Fibroblast of villous mesenchyme (primary cell): ENCODE results near the gene CCDC85B. TPM values are rescaled to one million over a fixed set of nuclear protein-coding genes. Genes with fewer than 3 reads are reported as not detected.

Source experiments
- DNase-seq: peaks from one replicate; pipeline ENCODE4 v3.0.0-alpha.2; 2010; ENCODE audit warnings: low read depth
- H3K4me3 ChIP-seq: 2 replicates; pipeline ENCODE4 v1.5.1; 2011; ENCODE audit warnings: low read depth, mild to moderate bottlenecking, low read length
- total RNA-seq: library from RNA; depleted of rRNA; stranded (reverse); fragments of >200 nt; gene quantifications from 2 replicates; pipeline ENCODE4 v1.2.3, GENCODE V29; 2012
- TF ChIP-seq, protein P1 (sequence below): IDR thresholded peaks from 2 replicates; pipeline ENCODE4 v1.5.1; 2012; ENCODE audit warnings: low read depth, mild to moderate bottlenecking, low read length; ENCODE audit not compliant: insufficient read depth

Gene CCDC85B
- total RNA-seq, 1 donor, result 37.1 TPM

DNA sequence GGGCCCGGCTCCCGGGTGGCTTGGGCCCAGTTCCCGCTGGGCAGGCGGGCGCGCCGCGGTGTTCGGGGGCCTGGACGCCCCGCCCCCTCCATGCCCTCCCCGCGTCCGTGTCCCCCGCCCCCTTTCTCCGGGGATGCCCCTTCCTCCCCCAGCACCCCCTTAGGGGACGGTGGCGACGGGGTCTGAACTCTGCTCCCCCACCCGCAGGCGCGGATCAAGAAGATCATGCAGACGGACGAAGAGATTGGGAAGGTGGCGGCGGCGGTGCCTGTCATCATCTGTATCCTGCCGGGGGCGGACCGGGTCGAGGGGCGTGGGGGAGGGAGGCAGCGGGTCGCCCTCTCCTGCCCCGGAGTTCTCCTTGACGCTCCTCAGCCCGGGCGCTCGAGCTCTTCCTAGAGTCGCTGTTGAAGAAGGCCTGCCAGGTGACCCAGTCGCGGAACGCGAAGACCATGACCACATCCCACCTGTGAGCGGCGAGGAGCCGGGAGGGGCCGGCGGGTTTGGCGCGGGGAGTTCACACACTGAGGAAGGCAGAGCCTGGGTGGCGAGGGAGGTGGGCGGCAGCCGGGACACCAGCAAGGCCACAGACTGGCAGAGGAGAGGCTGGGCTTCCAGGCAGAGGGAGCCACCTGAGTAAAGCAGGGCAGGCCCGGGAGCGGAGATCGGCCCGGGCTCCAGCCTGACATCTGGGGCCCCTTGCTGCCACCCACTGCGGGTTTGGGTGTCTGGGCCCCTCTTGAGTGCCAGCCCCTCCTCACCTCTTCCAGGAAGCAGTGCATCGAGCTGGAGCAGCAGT, 29.3 kb downstream of the CCDC85B start:
- no peak for DNase-seq
- TF ChIP-seq, protein P1, sequence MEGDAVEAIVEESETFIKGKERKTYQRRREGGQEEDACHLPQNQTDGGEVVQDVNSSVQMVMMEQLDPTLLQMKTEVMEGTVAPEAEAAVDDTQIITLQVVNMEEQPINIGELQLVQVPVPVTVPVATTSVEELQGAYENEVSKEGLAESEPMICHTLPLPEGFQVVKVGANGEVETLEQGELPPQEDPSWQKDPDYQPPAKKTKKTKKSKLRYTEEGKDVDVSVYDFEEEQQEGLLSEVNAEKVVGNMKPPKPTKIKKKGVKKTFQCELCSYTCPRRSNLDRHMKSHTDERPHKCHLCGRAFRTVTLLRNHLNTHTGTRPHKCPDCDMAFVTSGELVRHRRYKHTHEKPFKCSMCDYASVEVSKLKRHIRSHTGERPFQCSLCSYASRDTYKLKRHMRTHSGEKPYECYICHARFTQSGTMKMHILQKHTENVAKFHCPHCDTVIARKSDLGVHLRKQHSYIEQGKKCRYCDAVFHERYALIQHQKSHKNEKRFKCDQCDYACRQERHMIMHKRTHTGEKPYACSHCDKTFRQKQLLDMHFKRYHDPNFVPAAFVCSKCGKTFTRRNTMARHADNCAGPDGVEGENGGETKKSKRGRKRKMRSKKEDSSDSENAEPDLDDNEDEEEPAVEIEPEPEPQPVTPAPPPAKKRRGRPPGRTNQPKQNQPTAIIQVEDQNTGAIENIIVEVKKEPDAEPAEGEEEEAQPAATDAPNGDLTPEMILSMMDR, result no peak
- H3K4me3 ChIP-seq, result peak overlapping the region; percentile 80

- peak overlapping the region; percentile 80 for H3K4me3 ChIP-seq
- DNase-seq, result no peak
- TF ChIP-seq, protein P1, result no peak
Measured at GRCh38 chr11:65920372-65920802, 29.9 kb downstream of the CCDC85B start.

GRCh38 chr11:65921033-65921555, 30.6 kb downstream of the CCDC85B start:
- DNase-seq, result no peak
- TF ChIP-seq, protein P1, result no peak
- peak overlapping the region; percentile 80 for H3K4me3 ChIP-seq

DNA sequence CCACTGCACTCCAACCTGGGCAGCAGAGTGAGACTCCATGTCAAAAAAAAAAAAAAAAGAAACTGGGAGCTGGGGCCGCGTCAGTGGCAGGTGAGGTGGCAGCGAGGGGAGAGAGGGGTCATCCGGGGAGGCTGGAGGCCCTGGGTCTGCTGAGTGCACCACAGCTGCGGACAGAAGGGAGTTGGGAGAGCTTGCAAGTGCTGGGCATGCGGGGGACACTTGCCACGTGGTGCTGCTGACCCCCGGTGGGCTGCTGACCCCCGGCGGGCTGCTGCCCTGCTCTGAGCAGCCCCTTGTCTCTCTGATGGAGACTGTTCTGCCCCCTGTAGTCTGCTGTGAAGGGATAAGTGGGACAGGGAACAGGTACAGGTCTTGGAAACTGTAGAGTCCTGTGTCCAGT, 31.4 kb downstream of the CCDC85B start:
- DNase-seq, result no peak
- TF ChIP-seq, protein P1, result no peak
- H3K4me3 ChIP-seq, result no peak overlapping the region

GRCh38 chr11:65922565-65922964, 32.1 kb downstream of the CCDC85B start:
- no peak for DNase-seq
- TF ChIP-seq, protein P1, result no peak
- no peak overlapping the region for H3K4me3 ChIP-seq

DNA sequence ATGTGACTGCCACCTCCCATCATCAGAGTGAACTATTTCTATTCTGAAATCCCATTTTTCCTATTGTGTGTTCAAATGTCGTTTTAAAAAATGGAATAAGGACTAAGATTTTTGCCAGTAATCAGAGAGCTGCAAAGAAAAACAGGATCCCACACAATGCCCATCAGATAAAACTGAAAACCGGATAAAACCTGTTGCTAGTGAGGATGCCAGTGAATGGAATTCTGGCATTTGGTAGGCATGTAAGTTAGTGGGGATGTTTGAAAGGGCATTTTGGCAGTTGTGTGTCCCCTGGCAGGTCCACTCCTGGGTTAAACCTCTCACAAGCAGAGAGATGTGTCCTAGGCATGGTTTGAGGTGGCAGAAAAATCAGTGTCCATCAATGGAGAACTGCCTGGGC, 34.9 kb downstream of the CCDC85B start:
- no peak overlapping the region for H3K4me3 ChIP-seq
- TF ChIP-seq, protein P1, result no peak
- no peak for DNase-seq

DNA sequence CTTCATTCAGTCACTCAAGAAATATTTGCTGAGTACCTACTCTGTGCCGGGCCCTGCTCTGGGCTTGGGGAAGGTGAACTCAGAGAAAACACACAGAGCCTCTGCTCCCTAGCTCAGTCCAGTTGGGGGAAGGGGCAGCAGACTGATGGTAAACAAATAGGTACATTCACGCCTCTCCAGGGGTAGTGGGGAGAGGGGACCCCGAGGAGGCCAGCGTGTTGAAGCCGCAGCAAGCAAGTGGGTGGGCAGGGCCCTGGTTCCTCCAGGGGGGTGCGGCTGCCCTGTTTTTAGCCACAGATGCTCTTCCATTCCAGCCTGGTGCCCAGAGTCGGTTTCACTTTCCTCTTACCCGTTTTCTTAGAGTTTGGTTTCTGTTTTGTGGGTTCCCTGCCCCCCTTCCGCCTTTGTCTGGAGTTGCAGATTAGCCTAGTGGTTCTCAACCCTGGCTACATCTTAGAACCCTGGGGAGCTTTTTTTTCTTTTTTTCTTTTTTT, 37.5 kb downstream of the CCDC85B start:
- peak; percentile 47 for DNase-seq
- TF ChIP-seq, protein P1, result no peak
- H3K4me3 ChIP-seq, result no peak overlapping the region
